ENCODE results near the gene CYB561. TPM values are rescaled to one million over a fixed set of nuclear protein-coding genes. Genes with fewer than 3 reads are reported as not detected.

The CYB561 gene
- total RNA-seq, 1 experiment from 2014 or later, result 67.6 TPM

- ChIA-PET CTCF (interaction anchor here (1.4 to 5.7 kb wide), 4 partner anchors 32 to 51 kb away, joined by 4 to 92 read pairs (median 8); no protein-coding TSS in a partner anchor), POLR2A (interaction anchor here (1.0 kb wide), 1 partner anchor 42 kb away, joined by 5 read pairs; no protein-coding TSS in a partner anchor), RAD21 (ENCODE audit: low non-redundant PET in 1 of 2, low total read pairs in 2 of 2, uncharacterized antibody in 2 of 2, unreplicated experiment in 2 of 2) (interaction anchor here (0.6 to 3.6 kb wide), 6 partner anchors 32 to 368 kb away, joined by 3 to 21 read pairs (median 5); no protein-coding TSS in a partner anchor)
- DNase-seq (ENCODE audit: low read depth, low spot score), result no peak
- peak within 1 kb of the TSS; percentile 96 for H2AFZ ChIP-seq (ENCODE audit: low read depth, low read length, poor library complexity, severe bottlenecking)
- H3K27ac ChIP-seq (ENCODE audit: low read depth, low read length), result peak within 1 kb of the TSS; percentile 30; the same call in 1 of the 2 replicates
- H3K27me3 ChIP-seq (ENCODE audit: insufficient read depth, low read length), result no peaks in the 10 kb centered on the region
- H3K36me3 ChIP-seq (ENCODE audit: control insufficient read depth in 1 of 2, insufficient read depth in 2 of 2, low read length in 2 of 2), result no peaks in the 10 kb centered on the region
- H3K4me2 ChIP-seq (ENCODE audit: low read length), result peak within 1 kb of the TSS; percentile 88
- BruUV-seq (replicated peaks), result no TSS peak
- ATAC-seq, result peak; percentile 69
- TF ChIP-seq POLR2A (IDR thresholded peaks at IDR 0.05; ENCODE audit: borderline replicate concordance, extremely low read depth, insufficient read depth, insufficient read length), result peak; percentile 76
- peak; percentile 46; the same call in 1 of the 2 replicates for TF ChIP-seq ZFX (IDR thresholded peaks at IDR 0.05)
- peak; percentile 51; the same call in 1 of the 2 replicates for TF ChIP-seq POLR2AphosphoS5 (IDR thresholded peaks at IDR 0.05; ENCODE audit: low read depth, low read length)
- TF ChIP-seq REST (IDR thresholded peaks at IDR 0.05; ENCODE audit: low read depth), result no peak
- TF ChIP-seq MAX (IDR thresholded peaks at IDR 0.05), result peak; percentile 86
- no peak for TF ChIP-seq SRF (IDR thresholded peaks at IDR 0.05; ENCODE audit: low read depth)
- TF ChIP-seq SIN3A (IDR thresholded peaks at IDR 0.05; ENCODE audit: low read depth), result no peak
- no peaks in the 10 kb centered on the region for H3K9me2 ChIP-seq (ENCODE audit: insufficient read depth)
- peak within 1 kb of the TSS; percentile 60 for H3K9ac ChIP-seq (ENCODE audit: low read length)
- peak within 1 kb of the TSS; percentile 42 to 60 for H3K4me3 ChIP-seq (replicated peaks in 1 of 2; ENCODE audit: low read depth in 1 of 2, low read length in 2 of 2)
- H3K9me3 ChIP-seq (ENCODE audit: control insufficient read depth in 1 of 2, insufficient read depth in 1 of 2, low read depth in 1 of 2, low read length in 2 of 2), result no peaks in the 10 kb centered on the region
- no peaks in the 10 kb centered on the region for H3K79me2 ChIP-seq (ENCODE audit: insufficient read depth, low read length)
- intact Hi-C loops (cut with micrococcal nuclease), result no loop called here
- H4K20me1 ChIP-seq (ENCODE audit: insufficient read depth), result no peaks in the 10 kb centered on the region
- H3K4me1 ChIP-seq (ENCODE audit: control insufficient read depth in 1 of 2, insufficient read depth in 2 of 2, low read length in 2 of 2), result peaks cover 13 to 41% of the 10 kb centered on the region in 2 experiments
Measured at GRCh38 chr17:63476854-63477479, 30.9 kb upstream of the CYB561 start, which contains the start of gene ACE. Gene ACE (plus strand): TSS chr17:63477061. CDS start chr17:63477095, 34 bp downstream.

Data from HCT116 (cell line).